ENCODE measurements around the gene PRKCE. TPM values are rescaled to one million over a fixed set of nuclear protein-coding genes. Genes with fewer than 3 reads are reported as not detected.

PRKCE gene
- total and polyA plus RNA-seq, 2 donors (not counting 1 experiment from before 2014, with no cell fraction given), result 14.1 to 19.0 TPM

GRCh38 chr2:46169467-46169866 is 518.0 kb downstream of the PRKCE start:
- Histone ChIP-seq H3K79me2 (ENCODE audit: control insufficient read depth, insufficient read depth, low read length) (no peaks in the 10 kb centered on the region), H3K4me1 (ENCODE audit: control insufficient read depth, extremely low read depth, insufficient read depth, low read length) (peaks cover 18% of the 10 kb centered on the region), H3K9me3 (ENCODE audit: control insufficient read depth, insufficient read depth, low read depth, low read length) (no peaks in the 10 kb centered on the region), H2AFZ (ENCODE audit: low read length) (no peak overlapping the region), H3K4me3 (replicated peaks in 1 of 4; ENCODE audit: control extremely low read depth in 1 of 4, insufficient read depth in 1 of 4, low read depth in 3 of 4, low read length in 4 of 4) (no peak overlapping the region), H3K9ac (ENCODE audit: insufficient read depth, low read length) (no peak overlapping the region), H3K27me3 (ENCODE audit: control insufficient read depth, insufficient read depth, low read length) (no peaks in the 10 kb centered on the region), H3K36me3 (ENCODE audit: control insufficient read depth, insufficient read depth, low read length) (no peaks in the 10 kb centered on the region), H4K20me1 (ENCODE audit: control insufficient read depth, extremely low read depth, insufficient read depth, low read length) (no peaks in the 10 kb centered on the region), H3K4me2 (ENCODE audit: extremely low read depth, insufficient read depth, low read length) (no peak overlapping the region), H3K27ac (ENCODE audit: insufficient read depth, low read length) (no peak overlapping the region)
- DNase-seq (ENCODE audit: low read depth in 2 of 2), result no peak
- no peak for TF ChIP-seq EZH2 (IDR thresholded peaks at IDR 0.05; ENCODE audit: low read length, missing control alignments)
- TF ChIP-seq CTCF (conservative IDR thresholded peaks at IDR 0.05 in 1 of 2, IDR thresholded peaks at IDR 0.05 in 1 of 2; ENCODE audit: low read depth in 1 of 2, low read length in 2 of 2), result no peak

- Histone ChIP-seq H3K4me3 (replicated peaks in 1 of 4; ENCODE audit: control extremely low read depth in 1 of 4, insufficient read depth in 1 of 4, low read depth in 3 of 4, low read length in 4 of 4) (no peak overlapping the region), H2AFZ (ENCODE audit: low read length) (no peak overlapping the region), H3K27me3 (ENCODE audit: control insufficient read depth, insufficient read depth, low read length) (no peaks in the 10 kb centered on the region), H3K4me1 (ENCODE audit: control insufficient read depth, extremely low read depth, insufficient read depth, low read length) (peaks cover 16% of the 10 kb centered on the region), H3K36me3 (ENCODE audit: control insufficient read depth, insufficient read depth, low read length) (no peaks in the 10 kb centered on the region), H3K4me2 (ENCODE audit: extremely low read depth, insufficient read depth, low read length) (no peak overlapping the region), H4K20me1 (ENCODE audit: control insufficient read depth, extremely low read depth, insufficient read depth, low read length) (no peaks in the 10 kb centered on the region), H3K27ac (ENCODE audit: insufficient read depth, low read length) (no peak overlapping the region), H3K9me3 (ENCODE audit: control insufficient read depth, insufficient read depth, low read depth, low read length) (no peaks in the 10 kb centered on the region), H3K79me2 (ENCODE audit: control insufficient read depth, insufficient read depth, low read length) (no peaks in the 10 kb centered on the region), H3K9ac (ENCODE audit: insufficient read depth, low read length) (no peak overlapping the region)
- no peak for TF ChIP-seq EZH2 (IDR thresholded peaks at IDR 0.05; ENCODE audit: low read length, missing control alignments)
- no peak for TF ChIP-seq CTCF (conservative IDR thresholded peaks at IDR 0.05 in 1 of 2, IDR thresholded peaks at IDR 0.05 in 1 of 2; ENCODE audit: low read depth in 1 of 2, low read length in 2 of 2)
- DNase-seq (ENCODE audit: low read depth in 2 of 2), result no peak
Observed at GRCh38 chr2:46170026-46170425, 518.6 kb downstream of the PRKCE start.

- H2AFZ ChIP-seq (ENCODE audit: low read length), result no peak overlapping the region
- H3K4me2 ChIP-seq (ENCODE audit: extremely low read depth, insufficient read depth, low read length), result peak overlapping the region; percentile 61
Observed at GRCh38 chr2:46170611-46171350, 519.3 kb downstream of the PRKCE start.

More at GRCh38 chr2:46170611-46171350, 519.3 kb downstream of the PRKCE start:
- H4K20me1 ChIP-seq (ENCODE audit: control insufficient read depth, extremely low read depth, insufficient read depth, low read length), result no peaks in the 10 kb centered on the region
- H3K27ac ChIP-seq (ENCODE audit: insufficient read depth, low read length), result peak overlapping the region; percentile 74
- H3K9me3 ChIP-seq (ENCODE audit: control insufficient read depth, insufficient read depth, low read depth, low read length), result no peaks in the 10 kb centered on the region
- no peaks in the 10 kb centered on the region for H3K36me3 ChIP-seq (ENCODE audit: control insufficient read depth, insufficient read depth, low read length)
- peaks cover 14% of the 10 kb centered on the region for H3K4me1 ChIP-seq (ENCODE audit: control insufficient read depth, extremely low read depth, insufficient read depth, low read length)
- DNase-seq (ENCODE audit: low read depth in 2 of 2), result no peak
- no peaks in the 10 kb centered on the region for H3K27me3 ChIP-seq (ENCODE audit: control insufficient read depth, insufficient read depth, low read length)
- H3K4me3 ChIP-seq (replicated peaks in 1 of 4; ENCODE audit: control extremely low read depth in 1 of 4, insufficient read depth in 1 of 4, low read depth in 3 of 4, low read length in 4 of 4), result no peak overlapping the region
- peak overlapping the region; percentile 33 for H3K9ac ChIP-seq (ENCODE audit: insufficient read depth, low read length)
- H3K79me2 ChIP-seq (ENCODE audit: control insufficient read depth, insufficient read depth, low read length), result no peaks in the 10 kb centered on the region
- TF ChIP-seq EZH2 (IDR thresholded peaks at IDR 0.05; ENCODE audit: low read length, missing control alignments) (no peak), CTCF (conservative IDR thresholded peaks at IDR 0.05 in 1 of 2, IDR thresholded peaks at IDR 0.05 in 1 of 2; ENCODE audit: low read depth in 1 of 2, low read length in 2 of 2) (no peak)

Measured in fibroblast of lung (primary cell).